Body of pancreas (tissue), 4 donors: ENCODE measurements around the gene SPATA4. TPM values are rescaled to one million over a fixed set of nuclear protein-coding genes. Genes with fewer than 3 reads are reported as not detected.

Source experiments
- ATAC-seq: fragments of 150-250 bp; one replicate; pipeline ENCODE4 v1.9.1; 2016
- DNase-seq, 4 donors: peaks; one replicate each; pipeline ENCODE4 v3.0.0-alpha.2; 2019
- H3K27ac ChIP-seq, 4 donors: fragments of 200-600 bp; sonication (generic); 1 replicate in 3 of 4; 2 replicates in 1 of 4; pipeline versions ENCODE4 v1.5.1 to v1.6.1; 2016 to 2019; ENCODE audit warnings: mild to moderate bottlenecking in 1 of 4, mixed read lengths in 1 of 4, moderate library complexity in 1 of 4
- H3K27me3 ChIP-seq, 2 donors: fragments of 200-600 bp; sonication (generic); one replicate each; pipeline ENCODE4 v1.6.0; 2016; ENCODE audit warnings: mild to moderate bottlenecking in 1 of 2
- H3K36me3 ChIP-seq, 2 donors: fragments of 200-600 bp; sonication (generic); replicated peaks in 1 of 2; 2 replicates each; pipeline ENCODE4 v1.5.1; 2016; ENCODE audit warnings: low read depth in 2 of 2; ENCODE audit not compliant: insufficient read depth in 1 of 2
- H3K4me1 ChIP-seq: fragments of 200-600 bp; sonication (generic); one replicate; pipeline ENCODE4 v1.6.0; 2016
- H3K4me3 ChIP-seq, 2 donors: fragments of 200-600 bp; sonication (generic); 1 replicate in 1 of 2; 2 replicates in 1 of 2; pipeline ENCODE4 v1.5.1; 2016 to 2019
- H3K9me3 ChIP-seq, 3 donors: fragments of 200-600 bp; sonication (generic); 1 replicate in 2 of 3; 2 replicates in 1 of 3; pipeline ENCODE4 v1.5.1; 2016
- POLR2A ChIP-seq, 3 donors: fragments of 450-650 bp; IDR thresholded peaks; one replicate each; pipeline ENCODE4 v1.6.1; 2016; ENCODE audit warnings: antibody characterized with exemption in 3 of 3, mild to moderate bottlenecking in 2 of 3
- WGBS, 2 donors: methylation state at CpG; one replicate each; pipeline ENCODE4 v1.1.5; 2017; 5-methylcytosine and 5-hydroxymethylcytosine counted together
- intact Hi-C: fragments of 100-400 bp; cut with DNase I; formaldehyde crosslinking; loops from one replicate; pipeline ENCODE4 v1.15.1; 2023
- total RNA-seq, 2 donors: library from RNA; depleted of rRNA; stranded (reverse); fragments of >200 nt; gene quantifications; one replicate each; pipeline ENCODE4 v1.1.0, GENCODE V29; 2016
- TF ChIP-seq, protein P1 (sequence below), 7 experiments: fragments of 450-650 bp in 4 of 7; fragments of 200-600 bp in 3 of 7; sonication (generic) in 3 of 7; IDR thresholded peaks; one replicate each; pipeline ENCODE4 v1.5.1; 2016 to 2019; ENCODE audit warnings: antibody characterized with exemption in 7 of 7

SPATA4 gene
- total RNA-seq, 2 donors from 2014 or later = not detected

DNA sequence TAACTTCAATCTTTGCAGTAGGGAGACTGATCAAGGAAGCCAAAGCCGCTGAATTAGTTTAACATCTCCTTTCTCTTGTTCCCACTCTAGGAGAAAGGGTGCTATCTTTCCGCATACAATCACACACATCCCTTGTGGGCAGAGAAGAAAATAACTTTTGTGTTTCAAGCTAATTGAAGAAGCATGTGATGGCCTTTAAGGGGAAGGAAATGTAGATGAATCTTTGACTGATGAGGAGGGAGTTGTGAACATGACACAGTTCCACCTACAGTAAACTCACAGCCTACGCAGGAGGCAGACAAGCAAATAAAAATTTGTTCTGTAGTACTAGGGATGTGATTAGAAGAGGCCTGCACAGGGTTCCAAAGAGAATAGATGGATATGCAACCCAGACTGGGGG is 14.7 kb upstream of the SPATA4 start:
- no peak overlapping the region for H3K4me3 ChIP-seq
- WGBS, 2 donors = 69 to 85% methylated on average over 3 of the region's 3 CpGs
- TF ChIP-seq, protein P1, sequence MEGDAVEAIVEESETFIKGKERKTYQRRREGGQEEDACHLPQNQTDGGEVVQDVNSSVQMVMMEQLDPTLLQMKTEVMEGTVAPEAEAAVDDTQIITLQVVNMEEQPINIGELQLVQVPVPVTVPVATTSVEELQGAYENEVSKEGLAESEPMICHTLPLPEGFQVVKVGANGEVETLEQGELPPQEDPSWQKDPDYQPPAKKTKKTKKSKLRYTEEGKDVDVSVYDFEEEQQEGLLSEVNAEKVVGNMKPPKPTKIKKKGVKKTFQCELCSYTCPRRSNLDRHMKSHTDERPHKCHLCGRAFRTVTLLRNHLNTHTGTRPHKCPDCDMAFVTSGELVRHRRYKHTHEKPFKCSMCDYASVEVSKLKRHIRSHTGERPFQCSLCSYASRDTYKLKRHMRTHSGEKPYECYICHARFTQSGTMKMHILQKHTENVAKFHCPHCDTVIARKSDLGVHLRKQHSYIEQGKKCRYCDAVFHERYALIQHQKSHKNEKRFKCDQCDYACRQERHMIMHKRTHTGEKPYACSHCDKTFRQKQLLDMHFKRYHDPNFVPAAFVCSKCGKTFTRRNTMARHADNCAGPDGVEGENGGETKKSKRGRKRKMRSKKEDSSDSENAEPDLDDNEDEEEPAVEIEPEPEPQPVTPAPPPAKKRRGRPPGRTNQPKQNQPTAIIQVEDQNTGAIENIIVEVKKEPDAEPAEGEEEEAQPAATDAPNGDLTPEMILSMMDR (IDR thresholded peaks at IDR 0.05) = no peak
- TF ChIP-seq POLR2A (IDR thresholded peaks at IDR 0.05) = no peak
- no peaks in the 10 kb centered on the region for H3K36me3 ChIP-seq
- H3K27me3 ChIP-seq = no peaks in the 10 kb centered on the region
- no peaks in the 10 kb centered on the region for H3K9me3 ChIP-seq
- no peak for ATAC-seq
- H3K4me1 ChIP-seq = no peaks in the 10 kb centered on the region
- intact Hi-C loops = no loop called here
- DNase-seq = no peak
- H3K27ac ChIP-seq = no peak overlapping the region

GRCh38 chr4:176209535-176209934 is 14.2 kb upstream of the SPATA4 start:
- TF ChIP-seq, protein P1 (IDR thresholded peaks at IDR 0.05) = no peak
- no peak for TF ChIP-seq POLR2A (IDR thresholded peaks at IDR 0.05)
- intact Hi-C loops = loop anchor here (10.0 kb wide), 1 partner anchor 105 kb away; the partner anchor contains the start of gene SPCS3
- Histone ChIP-seq H3K27ac (no peak overlapping the region), H3K4me1 (no peaks in the 10 kb centered on the region), H3K4me3 (no peak overlapping the region), H3K27me3 (no peaks in the 10 kb centered on the region), H3K9me3 (no peaks in the 10 kb centered on the region), H3K36me3 (no peaks in the 10 kb centered on the region)
- DNase-seq (no peak), ATAC-seq (no peak)
- WGBS, 2 donors = 77 to 79% methylated on average over 4 of the region's 4 CpGs

- intact Hi-C loops = loop anchor here (10.0 kb wide), 1 partner anchor 107 kb away; the partner anchor contains the start of gene SPCS3
- no peaks in the 10 kb centered on the region for H3K27me3 ChIP-seq
- H3K4me3 ChIP-seq = no peak overlapping the region
- no peak for TF ChIP-seq POLR2A (IDR thresholded peaks at IDR 0.05)
- TF ChIP-seq, protein P1 (IDR thresholded peaks at IDR 0.05) = no peak
- H3K9me3 ChIP-seq = no peaks in the 10 kb centered on the region
- H3K36me3 ChIP-seq = no peaks in the 10 kb centered on the region
- H3K27ac ChIP-seq = no peak overlapping the region
- DNase-seq (no peak), ATAC-seq (no peak)
- 70 to 81% methylated on average over 5 of the region's 5 CpGs for WGBS, 2 donors
- no peaks in the 10 kb centered on the region for H3K4me1 ChIP-seq
Measured at GRCh38 chr4:176207839-176208238, 12.5 kb upstream of the SPATA4 start.

GRCh38 chr4:176205299-176205698 is 9.9 kb upstream of the SPATA4 start:
- intact Hi-C loops = loop anchor here (10.0 kb wide), 1 partner anchor 110 kb away; the partner anchor contains the start of gene SPCS3
- no peaks in the 10 kb centered on the region for H3K36me3 ChIP-seq
- H3K27me3 ChIP-seq = no peaks in the 10 kb centered on the region
- ATAC-seq (no peak), DNase-seq (no peak)
- H3K9me3 ChIP-seq = no peaks in the 10 kb centered on the region
- no peak overlapping the region for H3K4me3 ChIP-seq
- TF ChIP-seq, protein P1 (IDR thresholded peaks at IDR 0.05) = no peak
- no peak for TF ChIP-seq POLR2A (IDR thresholded peaks at IDR 0.05)
- no peaks in the 10 kb centered on the region for H3K4me1 ChIP-seq
- no peak overlapping the region for H3K27ac ChIP-seq
- WGBS, 2 donors = 48 to 50% methylated on average over 4 of the region's 4 CpGs

DNA sequence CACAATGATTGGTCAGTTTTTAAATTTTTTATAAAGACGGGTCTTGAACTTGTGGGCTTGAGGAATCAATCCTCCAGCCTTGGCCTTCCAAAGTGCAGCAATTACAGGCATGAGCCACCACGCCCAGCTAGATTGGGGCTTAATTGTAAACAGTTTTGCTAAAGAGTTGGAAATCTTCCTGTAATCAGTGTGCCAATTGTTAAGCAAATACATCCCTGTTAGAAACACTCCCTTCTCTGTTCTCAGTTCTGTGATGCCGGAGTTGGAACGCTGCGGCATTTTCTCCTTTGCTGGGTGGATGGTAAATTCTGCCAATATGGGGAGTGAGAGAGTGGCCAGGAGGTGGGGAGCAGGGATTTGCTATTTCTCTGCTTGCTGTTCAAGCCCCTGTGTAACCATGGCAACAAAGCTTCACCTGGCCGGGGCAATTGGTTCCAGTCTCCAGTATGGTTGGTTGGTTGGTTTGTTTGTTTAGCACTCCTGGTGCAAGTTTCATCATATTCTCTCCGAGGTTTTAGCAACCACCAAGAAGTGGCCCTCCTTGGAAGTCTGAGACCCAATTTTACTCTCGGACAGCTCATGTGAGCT is 3.0 kb upstream of the SPATA4 start:
- peaks cover 4% of the 10 kb centered on the region for H3K4me1 ChIP-seq
- H3K9me3 ChIP-seq = no peaks in the 10 kb centered on the region
- no peak overlapping the region for H3K4me3 ChIP-seq
- H3K36me3 ChIP-seq = no peaks in the 10 kb centered on the region
- intact Hi-C loops = no loop called here
- WGBS, 2 donors = 54 to 63% methylated on average over 6 to 8 of the region's 8 CpGs
- TF ChIP-seq POLR2A (IDR thresholded peaks at IDR 0.05) = no peak
- TF ChIP-seq, protein P1 (IDR thresholded peaks at IDR 0.05) = no peak
- no peak overlapping the region for H3K27ac ChIP-seq
- ATAC-seq (no peak), DNase-seq (no peak)
- H3K27me3 ChIP-seq = no peaks in the 10 kb centered on the region
